Sigmoid colon (tissue), 7 donors: ENCODE results near the gene LRRFIP1. TPM values are rescaled to one million over a fixed set of nuclear protein-coding genes. Genes with fewer than 3 reads are reported as not detected.

ENCODE experiments used
- DNase-seq: peaks from one replicate; pipeline ENCODE4 v3.0.0-alpha.2; 2019
- H3K27ac ChIP-seq, 4 donors: fragments of 200-600 bp; sonication (generic); one replicate each; pipeline ENCODE4 v1.5.1; 2016 to 2019; ENCODE audit warnings: mild to moderate bottlenecking in 1 of 4
- H3K27me3 ChIP-seq, 3 donors: fragments of 200-600 bp; sonication (generic); one replicate each; pipeline ENCODE4 v1.5.1; 2019; ENCODE audit warnings: mild to moderate bottlenecking in 1 of 3
- H3K36me3 ChIP-seq, 4 donors: fragments of 200-600 bp; sonication (generic); one replicate each; pipeline ENCODE4 v1.5.1; 2016 to 2019
- H3K4me1 ChIP-seq, 4 donors: fragments of 200-600 bp; sonication (generic); one replicate each; pipeline ENCODE4 v1.5.1; 2017 to 2019
- H3K4me3 ChIP-seq, 4 donors: fragments of 200-600 bp; sonication (generic); one replicate each; pipeline ENCODE4 v1.5.1; 2017 to 2019; ENCODE audit warnings: mild to moderate bottlenecking in 2 of 4, moderate library complexity in 1 of 4
- H3K9me3 ChIP-seq, 4 donors: fragments of 200-600 bp in 3 of 4; sonication (generic) in 3 of 4; one replicate each; pipeline versions ENCODE4 v1.5.1 to v1.6.1; 2013 to 2019
- CTCF ChIP-seq, 4 experiments: fragments of 450-650 bp in 3 of 4; fragments of 200-600 bp in 1 of 4; IDR thresholded peaks; one replicate each; pipeline ENCODE4 v1.5.1; 2016 to 2019; ENCODE audit warnings: antibody characterized with exemption in 4 of 4, mild to moderate bottlenecking in 3 of 4, moderate library complexity in 2 of 4
- EP300 ChIP-seq, 4 donors: sonication (generic); formaldehyde crosslinking; IDR thresholded peaks; one replicate each; pipeline ENCODE4 v1.6.1; 2017; ENCODE audit warnings: antibody characterized with exemption in 4 of 4
- POLR2A ChIP-seq, 2 donors: fragments of 450-650 bp; IDR thresholded peaks; one replicate each; pipeline ENCODE4 v1.6.1; 2016; ENCODE audit warnings: antibody characterized with exemption in 2 of 2, mild to moderate bottlenecking in 2 of 2, moderate library complexity in 2 of 2
- POLR2AphosphoS5 ChIP-seq, 4 donors: sonication (generic); formaldehyde crosslinking; IDR thresholded peaks; one replicate each; pipeline ENCODE4 v1.6.1; 2017; ENCODE audit warnings: antibody characterized with exemption in 4 of 4
- WGBS, 2 donors: extraction: QIAGEN DNeasy Blood & Tissue Kit; methylation state at CpG; one replicate each; pipeline ENCODE4 v1.1.7; 2013; 5-methylcytosine and 5-hydroxymethylcytosine counted together
- intact Hi-C: fragments of 100-400 bp; cut with DNase I; formaldehyde crosslinking; loops from one replicate; pipeline ENCODE4 v1.15.1; 2023
- polyA plus RNA-seq, 3 donors: library from polyadenylated mRNA; stranded (reverse); fragments of 200-250 nt; gene quantifications; one replicate each; pipeline ENCODE4 v1.2.3, GENCODE V29; 2013
- total RNA-seq, 4 donors: library from RNA; depleted of rRNA; stranded (reverse); fragments of >200 nt; gene quantifications; one replicate each; pipeline ENCODE4 v1.1.0, GENCODE V29; 2016
- donor health status: healthy with polysubstance abuse.
- donor health status: Bipolar disorder and iron deficiency.
- donor health status: healthy.

LRRFIP1 gene
- total and polyA plus RNA-seq, 7 donors = 42.0 to 185 (median 112) TPM

DNA sequence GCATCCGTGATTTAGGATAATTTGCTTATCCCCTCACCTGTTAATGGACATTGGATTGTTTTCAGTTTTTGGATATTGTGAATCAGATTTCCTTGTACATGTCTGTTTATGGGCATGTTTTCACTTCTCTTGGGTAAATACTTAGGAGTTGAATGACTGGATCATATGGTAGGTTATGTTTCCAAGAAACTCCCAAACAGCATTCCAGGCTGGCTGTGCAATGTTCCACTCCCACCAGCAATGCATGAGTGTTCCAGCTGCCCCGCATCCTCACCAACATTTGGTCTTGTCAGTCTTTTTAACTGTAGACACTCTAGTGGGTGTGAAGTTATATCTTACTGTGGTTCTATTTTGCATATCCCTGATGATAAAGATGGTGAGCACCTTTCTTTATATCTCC, 8.9 kb upstream of the LRRFIP1 start:
- Histone ChIP-seq H3K27me3 (no peaks in the 10 kb centered on the region), H3K9me3 (no peaks in the 10 kb centered on the region), H3K4me1 (peaks cover 0 to 55% (median 39%) of the 10 kb centered on the region in 4 donors), H3K27ac (peak overlapping the region in 3 of 4 donors; percentile 76 to 92 (median 87)), H3K4me3 (no peak overlapping the region), H3K36me3 (no peaks in the 10 kb centered on the region)
- intact Hi-C loops = no loop called here
- 67 to 87% methylated on average over 2 of the region's 2 CpGs for WGBS, 2 donors
- no peak for DNase-seq
- TF ChIP-seq POLR2A (IDR thresholded peaks at IDR 0.05) (no peak), EP300 (IDR thresholded peaks at IDR 0.05) (no peak), CTCF (IDR thresholded peaks at IDR 0.05) (no peak), POLR2AphosphoS5 (IDR thresholded peaks at IDR 0.05) (no peak)

DNA sequence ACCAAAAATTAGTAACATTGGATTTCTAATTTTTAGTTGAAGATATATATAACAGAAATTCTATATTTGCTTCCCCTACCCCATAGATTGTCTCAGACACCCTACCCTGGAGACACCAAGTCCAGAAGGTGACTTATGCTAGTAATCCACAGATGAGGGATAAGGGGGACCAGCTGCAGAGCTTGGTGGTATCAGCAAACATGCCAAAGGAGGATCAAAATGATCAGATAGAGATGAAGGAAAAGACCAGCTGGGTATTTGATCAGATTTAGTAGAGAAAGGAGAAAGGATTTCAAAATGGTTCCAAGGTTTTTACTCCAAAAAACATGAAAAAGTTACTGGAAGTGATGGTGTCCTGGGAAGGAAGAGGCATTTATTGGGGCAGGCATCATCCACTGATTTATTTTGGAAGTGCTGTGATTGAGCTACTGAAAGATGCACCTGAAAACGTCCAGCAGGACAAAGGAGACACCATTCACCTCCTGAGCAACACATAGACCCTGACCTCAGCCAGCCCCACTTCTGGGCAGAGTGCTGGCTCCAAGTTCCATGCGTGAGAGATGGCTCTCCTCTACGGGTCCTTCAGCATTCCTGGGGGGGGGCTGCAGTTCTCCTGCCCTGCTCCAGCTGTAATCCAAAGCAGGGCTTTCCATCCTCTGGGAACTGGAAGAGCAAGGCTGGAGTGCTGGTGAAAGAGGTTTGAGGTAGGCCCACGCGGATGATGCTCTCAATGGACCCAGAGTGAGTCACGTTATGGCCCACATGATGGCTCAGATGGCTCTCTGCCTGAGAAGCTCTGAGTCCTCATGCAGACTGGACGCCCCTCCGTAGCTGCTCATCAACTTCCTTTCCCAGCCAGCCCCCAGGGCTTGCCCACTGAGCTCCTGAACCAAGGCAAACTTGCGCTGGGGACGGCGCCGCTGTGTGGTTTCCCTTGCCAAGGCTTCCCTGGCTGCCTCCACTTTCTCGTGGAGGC, 3.7 kb upstream of the LRRFIP1 start:
- WGBS, 2 donors = 85 to 86% methylated on average over 13 of the region's 13 CpGs
- Histone ChIP-seq H3K9me3 (no peaks in the 10 kb centered on the region), H3K36me3 (no peaks in the 10 kb centered on the region), H3K27me3 (no peaks in the 10 kb centered on the region), H3K4me1 (peaks cover 0 to 22% (median 10%) of the 10 kb centered on the region in 4 donors), H3K4me3 (no peak overlapping the region), H3K27ac (no peak overlapping the region)
- TF ChIP-seq EP300 (IDR thresholded peaks at IDR 0.05) = no peak
- TF ChIP-seq POLR2AphosphoS5 (IDR thresholded peaks at IDR 0.05) = no peak
- TF ChIP-seq CTCF (IDR thresholded peaks at IDR 0.05) = no peak
- TF ChIP-seq POLR2A (IDR thresholded peaks at IDR 0.05) = no peak
- intact Hi-C loops = no loop called here
- no peak for DNase-seq

- no peaks in the 10 kb centered on the region for H3K27me3 ChIP-seq
- no peaks in the 10 kb centered on the region for H3K9me3 ChIP-seq
- intact Hi-C loops = no loop called here
- TF ChIP-seq EP300 (IDR thresholded peaks at IDR 0.05) (no peak), POLR2AphosphoS5 (IDR thresholded peaks at IDR 0.05) (no peak), POLR2A (IDR thresholded peaks at IDR 0.05) (no peak), CTCF (IDR thresholded peaks at IDR 0.05) (no peak)
- H3K4me3 ChIP-seq = no peak overlapping the region
- DNase-seq = no peak
- 86 to 92% methylated on average over 6 of the region's 6 CpGs for whole genome bisulfite sequencing, 2 donors
- peaks cover 0 to 24% (median 17%) of the 10 kb centered on the region in 4 donors for H3K4me1 ChIP-seq
- no peaks in the 10 kb centered on the region for H3K36me3 ChIP-seq
- H3K27ac ChIP-seq = no peak overlapping the region
These were observed 2.8 kb upstream of the LRRFIP1 start for GRCh38 chr2:237624565-237624964.

DNA sequence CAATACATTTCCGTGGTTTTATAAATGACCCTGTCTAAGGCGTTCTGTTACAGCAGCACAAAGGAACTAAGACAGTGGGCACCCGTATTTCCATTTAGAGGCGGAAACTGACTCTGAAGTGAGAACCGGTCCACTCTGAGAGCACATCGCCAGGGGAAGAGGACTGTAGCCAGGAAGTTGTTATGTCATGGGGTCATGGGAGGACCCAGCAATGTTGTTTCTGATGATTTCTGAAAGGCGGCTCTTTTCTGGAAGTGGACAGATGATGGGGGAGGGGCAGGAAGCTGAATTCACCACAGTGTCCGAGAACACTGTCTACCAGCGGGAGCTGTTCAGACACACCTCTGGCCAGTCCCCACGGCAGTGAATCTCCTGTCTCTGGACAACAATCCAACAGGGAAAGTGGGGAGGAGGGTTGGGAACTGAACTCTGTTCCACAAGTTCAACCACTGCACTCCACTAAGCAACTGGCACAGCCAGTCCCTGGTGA, 2.1 kb upstream of the LRRFIP1 start:
- Histone ChIP-seq H3K27ac (peak overlapping the region in 3 of 4 donors; percentile 75 to 87 (median 80)), H3K27me3 (no peaks in the 10 kb centered on the region), H3K4me1 (peaks cover 0 to 31% (median 19%) of the 10 kb centered on the region in 4 donors), H3K36me3 (no peaks in the 10 kb centered on the region), H3K4me3 (no peak overlapping the region), H3K9me3 (no peaks in the 10 kb centered on the region)
- peak; percentile 75 for DNase-seq
- no peak for TF ChIP-seq EP300 (IDR thresholded peaks at IDR 0.05)
- no peak for TF ChIP-seq CTCF (IDR thresholded peaks at IDR 0.05)
- TF ChIP-seq POLR2AphosphoS5 (IDR thresholded peaks at IDR 0.05) = peak in 1 of 4 donors; percentile 8
- no peak for TF ChIP-seq POLR2A (IDR thresholded peaks at IDR 0.05)
- WGBS, 2 donors = 76 to 89% methylated on average over 10 of the region's 10 CpGs
- intact Hi-C loops = no loop called here
